Memory B cell (primary cell): ENCODE measurements around the gene FOXJ2.
"Not testable (repeated sequence)": the region's sequence is repeated elsewhere in the genome, so short reads cannot be mapped to it uniquely, and the experiment has no call there.

Experiments used
- ATAC-seq: fragments of 150-1000 bp; cut with Tn5 transposase; 2 replicates; pipeline ENCODE4 v1.10.0; 2021; ENCODE audit warnings: low read depth, mild to moderate bottlenecking, moderate library complexity
- DNase-seq, 2 donors: peaks; one replicate each; pipeline ENCODE4 v3.0.0; 2022; ENCODE audit warnings: low spot score in 2 of 2
- H3K27ac Mint-ChIP-seq: one replicate; pipeline ENCODE4 v1.8.0; 2022; ENCODE audit warnings: mild to moderate bottlenecking, moderate library complexity, mixed read lengths
- H3K27me3 Mint-ChIP-seq: one replicate; pipeline ENCODE4 v1.8.0; 2022; ENCODE audit warnings: mixed read lengths
- H3K36me3 Mint-ChIP-seq: one replicate; pipeline ENCODE4 v1.8.0; 2022; ENCODE audit warnings: mild to moderate bottlenecking, mixed read lengths
- H3K4me1 Mint-ChIP-seq: one replicate; pipeline ENCODE4 v1.8.0; 2022; ENCODE audit warnings: mixed read lengths
- H3K4me3 Mint-ChIP-seq: one replicate; pipeline ENCODE4 v1.8.0; 2022; ENCODE audit warnings: mild to moderate bottlenecking, moderate library complexity, mixed read lengths
- H3K9me3 Mint-ChIP-seq: one replicate; pipeline ENCODE4 v1.8.0; 2022; ENCODE audit warnings: mixed read lengths

Gene FOXJ2

DNA sequence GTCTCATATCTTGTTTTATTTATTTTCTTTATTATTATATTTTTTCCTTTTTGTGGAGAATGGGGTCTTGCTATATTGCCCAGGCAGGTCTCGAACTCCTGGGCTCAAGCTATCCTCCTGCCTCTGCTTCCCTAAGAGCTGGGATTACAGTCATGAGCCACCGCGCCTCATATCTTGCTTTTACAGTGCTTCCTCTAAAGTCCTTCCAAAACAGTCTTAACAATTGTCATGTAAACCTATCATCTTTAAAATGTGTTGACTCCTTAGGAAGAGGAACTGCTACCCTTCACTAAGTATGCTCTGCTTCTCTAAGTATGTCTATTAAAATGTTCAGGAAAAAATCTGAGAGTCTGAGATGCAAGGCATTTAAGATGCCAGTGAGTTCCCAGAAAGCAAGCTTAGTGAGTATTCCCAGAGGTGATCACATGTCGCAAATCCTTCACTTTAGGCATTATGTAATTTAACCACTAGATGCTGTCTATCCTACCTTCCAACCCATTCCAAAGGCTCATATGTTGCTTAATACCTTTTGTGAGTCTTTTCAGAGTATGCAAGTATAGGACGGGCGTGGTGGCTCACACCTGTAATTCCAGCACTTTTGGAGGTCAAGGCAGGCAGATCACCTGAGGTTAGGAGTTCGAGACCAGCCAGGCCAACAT lies 19.7 kb upstream of the FOXJ2 start:
- Mint-ChIP-seq H3K9me3 (no peaks in the 10 kb centered on the region), H3K4me1 (no peaks in the 10 kb centered on the region), H3K27ac (no peak overlapping the region), H3K27me3 (peaks cover 28% of the 10 kb centered on the region), H3K36me3 (peaks cover 4% of the 10 kb centered on the region), H3K4me3 (no peak overlapping the region)
- ATAC-seq (no peak), DNase-seq (no peak)

DNA sequence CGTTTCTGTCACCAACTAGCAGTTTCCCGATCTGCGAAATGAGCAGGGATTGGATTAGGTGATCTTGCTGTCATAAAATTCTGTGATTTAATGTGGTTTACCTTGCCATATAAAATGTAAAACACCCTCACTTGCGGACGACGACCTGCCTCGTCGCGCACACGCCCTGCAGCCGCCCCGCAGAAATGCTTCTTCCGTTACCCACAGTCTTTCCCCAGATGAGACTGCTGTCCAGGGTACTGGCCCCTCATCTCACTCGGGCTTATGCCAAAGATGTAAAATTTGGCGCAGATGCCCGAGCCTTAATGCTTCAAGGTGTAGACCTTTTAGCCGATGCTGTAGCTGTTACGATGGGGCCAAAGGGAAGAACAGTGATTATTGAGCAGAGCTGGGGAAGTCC lies 17.7 kb upstream of the FOXJ2 start:
- H3K27me3 Mint-ChIP-seq, result peaks cover 26% of the 10 kb centered on the region
- DNase-seq, result no peak
- ATAC-seq, result no peak
- peaks cover 4% of the 10 kb centered on the region for H3K36me3 Mint-ChIP-seq
- no peaks in the 10 kb centered on the region for H3K4me1 Mint-ChIP-seq
- H3K9me3 Mint-ChIP-seq, result no peaks in the 10 kb centered on the region
- no peak overlapping the region for H3K4me3 Mint-ChIP-seq
- H3K27ac Mint-ChIP-seq, result no peak overlapping the region

DNA sequence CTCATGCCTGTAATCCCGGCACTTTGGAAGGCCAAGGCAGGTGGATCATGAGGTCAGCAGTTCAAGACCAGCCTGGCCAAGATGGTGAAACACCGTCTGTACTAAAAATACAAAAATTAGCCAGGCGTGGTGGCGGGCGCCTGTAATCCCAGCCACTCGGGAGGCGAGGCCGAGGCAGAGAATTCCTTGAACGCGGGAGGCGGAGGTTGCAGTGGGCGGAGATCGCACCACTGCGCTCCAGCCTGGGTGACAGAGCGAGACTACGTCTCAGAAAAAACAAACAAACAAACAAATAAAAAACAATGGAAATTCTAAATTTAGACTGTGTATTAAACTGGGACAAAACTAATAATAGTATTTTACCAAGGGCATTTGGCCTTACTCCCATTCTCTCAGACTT lies 14.3 kb upstream of the FOXJ2 start:
- not testable (repeated sequence) for H3K9me3 Mint-ChIP-seq, H3K36me3 Mint-ChIP-seq, DNase-seq, H3K4me1 Mint-ChIP-seq, ATAC-seq, H3K27ac Mint-ChIP-seq
- Mint-ChIP-seq H3K27me3 (peaks cover 22% of the 10 kb centered on the region), H3K4me3 (peak overlapping the region; percentile 29)

DNA sequence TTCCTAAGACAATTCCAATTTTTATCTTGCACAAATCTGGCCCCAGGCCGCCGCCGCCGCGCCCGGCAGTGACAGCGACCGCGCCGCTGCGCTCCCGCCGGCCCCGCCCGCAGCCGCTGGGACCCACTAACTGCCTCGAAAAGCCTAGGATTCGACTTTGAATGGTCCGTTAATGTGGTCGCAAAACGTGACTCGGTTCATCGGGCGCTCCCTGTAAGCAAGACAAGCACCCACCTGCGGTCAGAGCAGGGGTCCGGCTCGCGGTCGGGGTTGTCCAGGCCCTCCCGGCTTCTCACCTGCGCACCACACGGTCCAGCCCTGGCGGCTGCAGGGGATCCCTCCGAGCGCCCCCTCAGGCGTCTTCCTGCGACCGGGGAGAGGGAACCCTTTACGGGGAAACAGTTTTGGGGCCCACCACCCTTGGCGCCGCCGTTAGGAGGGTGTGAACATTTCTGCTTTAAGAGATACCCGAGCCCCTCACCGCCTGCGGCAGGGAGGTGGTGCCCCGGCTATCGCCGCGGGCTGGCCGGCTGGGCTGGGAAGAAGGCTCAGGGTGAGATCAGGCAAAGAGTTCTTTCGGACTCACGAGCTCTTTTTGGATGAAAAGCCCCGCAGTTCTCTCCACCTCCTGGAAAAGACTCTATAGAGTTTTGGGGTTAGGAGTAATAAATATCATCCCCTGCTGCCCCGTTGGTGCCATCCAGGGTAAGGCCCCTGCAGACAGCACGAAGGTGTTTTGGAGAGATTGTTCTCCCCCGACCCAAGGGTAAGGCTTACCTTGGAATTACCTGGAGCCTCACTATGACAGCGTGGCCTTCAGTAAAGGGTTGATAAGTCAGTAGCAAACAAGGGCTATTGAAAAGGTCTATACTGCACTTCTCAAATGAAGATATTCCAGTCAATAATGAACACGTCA lies 13.6 kb upstream of the FOXJ2 start:
- DNase-seq (peak; percentile 8 to 29), ATAC-seq (peak; percentile 60)
- Mint-ChIP-seq H3K27ac (no peak overlapping the region), H3K4me1 (no peaks in the 10 kb centered on the region), H3K9me3 (no peaks in the 10 kb centered on the region), H3K4me3 (peak overlapping the region; percentile 50), H3K27me3 (peaks cover 22% of the 10 kb centered on the region), H3K36me3 (peaks cover 4% of the 10 kb centered on the region)

DNA sequence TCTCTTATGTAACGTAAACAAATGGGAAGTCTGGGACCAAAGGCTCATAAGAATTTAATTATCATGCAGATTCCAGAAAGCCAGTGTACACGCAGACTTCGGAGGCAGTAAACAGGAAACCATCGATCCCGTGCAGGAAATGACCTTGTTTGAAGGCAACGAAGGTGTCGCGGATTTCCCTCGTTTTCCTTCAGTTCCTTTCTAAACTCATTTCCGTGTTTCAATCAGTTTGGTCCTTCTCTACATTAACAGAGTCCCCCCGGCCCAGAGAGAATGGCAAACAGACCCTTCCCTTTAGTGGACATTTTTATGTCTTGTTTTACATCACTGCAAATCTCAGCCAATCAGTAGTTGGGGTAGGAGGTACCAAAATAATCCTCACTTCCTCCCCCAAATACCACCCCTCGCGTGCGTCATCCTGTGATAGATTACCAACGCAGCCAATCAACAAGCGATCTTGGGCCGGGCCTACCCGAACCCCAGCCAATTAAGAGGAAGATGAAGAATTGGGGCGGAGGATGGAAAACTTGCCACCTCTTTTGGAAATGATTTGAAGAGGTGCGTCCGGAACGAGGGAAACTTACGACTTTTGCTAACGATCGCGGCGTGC lies 6.1 kb upstream of the FOXJ2 start:
- peak overlapping the region; percentile 100 for H3K27ac Mint-ChIP-seq
- H3K27me3 Mint-ChIP-seq, result no peaks in the 10 kb centered on the region
- peaks cover 1% of the 10 kb centered on the region for H3K36me3 Mint-ChIP-seq
- H3K4me3 Mint-ChIP-seq, result peak overlapping the region; percentile 95
- no peaks in the 10 kb centered on the region for H3K9me3 Mint-ChIP-seq
- ATAC-seq (peak; percentile 92), DNase-seq (peak; percentile 81 to 93)
- peaks cover 2% of the 10 kb centered on the region for H3K4me1 Mint-ChIP-seq

DNA sequence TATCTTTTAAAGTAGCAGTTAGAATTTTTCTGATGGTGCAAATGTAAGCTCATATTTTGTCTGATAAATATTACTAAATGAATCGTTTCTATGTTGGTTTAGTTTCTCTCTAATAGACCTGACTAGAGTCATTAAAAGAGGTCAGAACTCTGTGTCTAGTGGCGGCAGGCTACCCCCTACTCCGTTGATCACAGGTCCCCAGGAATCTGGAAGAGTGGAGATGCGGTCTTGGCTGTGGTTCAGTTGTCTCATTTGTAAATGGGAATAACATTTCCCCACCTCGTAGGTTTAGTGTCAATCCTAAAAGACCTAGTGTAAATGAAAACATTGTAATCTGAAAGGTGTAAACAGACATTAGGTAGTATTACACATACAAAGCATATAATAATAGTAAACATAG lies 4.7 kb upstream of the FOXJ2 start:
- peaks cover 5% of the 10 kb centered on the region for H3K4me1 Mint-ChIP-seq
- DNase-seq (no peak), ATAC-seq (no peak)
- peak overlapping the region; percentile 58 for H3K4me3 Mint-ChIP-seq
- H3K27ac Mint-ChIP-seq, result peak overlapping the region; percentile 100
- peaks cover 1% of the 10 kb centered on the region for H3K36me3 Mint-ChIP-seq
- H3K9me3 Mint-ChIP-seq, result no peaks in the 10 kb centered on the region
- no peaks in the 10 kb centered on the region for H3K27me3 Mint-ChIP-seq

DNA sequence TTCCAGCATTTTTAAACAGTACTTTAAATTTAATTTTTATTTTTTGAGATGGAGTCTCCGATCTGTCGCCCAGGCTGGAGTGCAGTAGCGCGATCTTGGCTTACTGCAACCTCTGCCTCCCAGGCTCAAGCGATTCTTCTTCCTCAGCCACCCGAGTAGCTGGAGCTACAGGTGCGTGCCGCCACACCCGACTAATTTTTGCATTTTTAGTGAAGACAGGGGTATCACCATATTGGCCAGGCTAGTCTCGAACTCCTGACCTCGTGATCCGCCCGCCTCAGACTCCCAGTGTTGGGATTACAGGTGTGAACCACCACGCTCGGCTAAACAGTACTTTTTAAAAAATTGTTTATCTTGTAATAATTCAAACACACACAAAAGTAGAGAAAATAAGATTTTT lies 4.2 kb upstream of the FOXJ2 start:
- H3K36me3 Mint-ChIP-seq, result peaks cover 1% of the 10 kb centered on the region

DNA sequence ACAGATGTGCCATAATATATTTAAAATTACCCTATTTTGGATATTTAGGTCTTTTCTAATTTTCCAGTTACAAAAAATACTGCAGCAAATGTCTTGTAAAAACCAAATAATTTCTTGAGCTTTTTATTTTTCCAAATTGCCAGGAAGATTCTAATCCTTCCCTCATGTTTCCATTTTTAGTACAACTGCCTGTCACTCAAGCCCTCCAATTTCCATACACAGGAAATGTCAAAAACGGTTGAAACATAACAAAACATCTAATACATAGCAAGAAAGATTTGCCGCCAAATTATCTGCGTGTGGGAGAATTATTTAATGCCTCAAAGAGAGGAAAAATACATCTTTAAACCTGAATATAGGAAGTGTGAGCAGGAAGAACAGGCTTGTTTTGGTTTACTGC lies 2.3 kb upstream of the FOXJ2 start:
- Mint-ChIP-seq H3K36me3 (no peaks in the 10 kb centered on the region), H3K4me3 (no peak overlapping the region), H3K4me1 (peaks cover 26% of the 10 kb centered on the region), H3K27ac (no peak overlapping the region), H3K9me3 (no peaks in the 10 kb centered on the region), H3K27me3 (no peaks in the 10 kb centered on the region)
- ATAC-seq (no peak), DNase-seq (no peak)

More for the DNA sequence above, 4.2 kb upstream of the FOXJ2 start:
- no peak for DNase-seq
- ATAC-seq, result no peak
- Mint-ChIP-seq H3K27ac (no peak overlapping the region), H3K4me1 (peaks cover 8% of the 10 kb centered on the region), H3K27me3 (no peaks in the 10 kb centered on the region), H3K9me3 (no peaks in the 10 kb centered on the region), H3K4me3 (no peak overlapping the region)

DNA sequence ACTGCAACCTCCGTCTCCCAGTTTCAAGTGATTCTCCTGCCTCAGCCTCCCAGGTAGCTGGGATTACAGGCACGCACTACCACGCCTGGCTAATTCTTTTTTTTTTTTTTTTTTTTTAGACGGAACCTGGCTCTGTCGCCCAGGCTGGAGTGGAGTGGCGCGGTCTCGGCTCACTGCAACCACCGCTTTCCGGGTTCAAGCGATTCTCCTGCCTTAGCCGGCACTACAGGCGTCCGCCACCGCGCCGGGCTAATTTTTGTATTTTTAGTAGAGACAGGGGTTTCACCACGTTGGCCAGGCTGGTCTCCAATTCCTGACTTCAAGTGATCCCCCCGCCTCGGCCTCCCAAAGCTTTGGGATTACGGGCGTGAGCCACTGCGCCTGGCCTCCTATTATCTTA lies 1.5 kb upstream of the FOXJ2 start:
- H3K27ac Mint-ChIP-seq, H3K27me3 Mint-ChIP-seq, DNase-seq, ATAC-seq, H3K9me3 Mint-ChIP-seq, H3K4me3 Mint-ChIP-seq, H3K36me3 Mint-ChIP-seq: not testable (repeated sequence)
- H3K4me1 Mint-ChIP-seq, result peaks cover 33% of the 10 kb centered on the region

DNA sequence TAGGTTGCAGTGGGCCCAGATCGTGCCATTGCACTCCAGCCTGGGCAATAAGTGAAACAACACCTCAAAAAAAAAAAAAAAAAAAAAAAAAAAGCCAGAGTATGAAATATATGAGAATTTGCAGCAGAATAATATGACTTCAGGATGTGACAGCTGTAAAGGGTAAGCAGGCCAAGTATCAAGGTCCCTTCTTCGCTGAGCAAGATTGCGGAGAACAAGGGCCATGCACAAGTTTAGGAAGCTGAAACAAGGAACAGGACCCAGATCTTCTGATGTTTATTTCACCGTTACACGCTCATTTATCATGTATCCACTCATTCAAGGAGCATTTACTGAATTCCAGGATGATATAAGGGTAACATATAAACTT lies 659 bp upstream of the FOXJ2 start:
- no peak for ATAC-seq
- no peaks in the 10 kb centered on the region for H3K9me3 Mint-ChIP-seq
- H3K36me3 Mint-ChIP-seq, result peaks cover 2% of the 10 kb centered on the region
- DNase-seq, result no peak
- H3K4me1 Mint-ChIP-seq, result peaks cover 40% of the 10 kb centered on the region
- H3K27me3 Mint-ChIP-seq, result no peaks in the 10 kb centered on the region
- peak overlapping the region; percentile 91 for H3K27ac Mint-ChIP-seq
- peak overlapping the region; percentile 82 for H3K4me3 Mint-ChIP-seq

DNA sequence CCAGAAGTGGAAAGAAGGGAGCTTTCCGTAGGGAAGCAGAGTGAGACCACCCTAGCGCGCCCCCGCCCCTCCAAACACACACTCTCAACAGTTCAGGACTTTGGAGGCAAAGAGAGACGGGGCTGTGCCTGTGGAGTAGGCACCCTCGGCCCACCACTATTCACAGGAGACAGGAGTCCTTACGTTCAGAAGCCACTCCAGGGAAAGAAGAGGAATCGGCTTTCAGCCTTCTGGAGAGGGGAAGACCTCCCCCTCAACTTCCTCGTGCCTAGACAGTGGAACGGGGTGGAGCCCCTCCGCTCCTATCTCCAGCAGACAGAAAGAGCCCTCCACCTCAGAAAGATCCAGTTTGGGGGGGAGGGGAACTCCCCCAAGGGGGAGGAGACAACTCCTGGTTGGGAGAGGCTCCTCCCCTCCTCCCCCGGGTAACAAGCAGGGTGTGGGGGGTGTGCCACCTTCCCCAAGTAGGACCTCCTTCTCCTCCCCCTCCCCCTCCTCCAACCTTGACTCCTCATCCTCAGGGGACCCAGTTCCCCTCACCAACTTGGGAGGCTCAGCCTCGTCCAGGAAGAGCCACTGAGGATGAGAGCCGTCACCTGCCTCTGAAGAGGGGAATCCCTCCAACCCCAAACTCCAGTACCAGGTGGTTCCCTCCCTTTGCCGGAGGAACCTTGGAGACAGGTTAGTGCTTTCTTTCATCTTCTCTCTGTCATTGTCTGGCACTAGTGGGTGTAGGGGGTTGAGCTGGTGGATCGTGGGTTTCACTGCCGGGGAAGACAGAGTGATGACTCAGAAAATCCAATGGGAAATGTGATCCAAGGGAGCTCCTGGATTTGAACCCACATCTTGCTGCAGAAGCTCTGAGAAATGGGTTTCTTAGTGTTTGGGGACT lies 883 bp downstream of the FOXJ2 start:
- H3K9me3 Mint-ChIP-seq, result no peaks in the 10 kb centered on the region
- peak overlapping the region; percentile 91 for H3K27ac Mint-ChIP-seq
- peaks cover 51% of the 10 kb centered on the region for H3K4me1 Mint-ChIP-seq
- ATAC-seq (no peak), DNase-seq (peak in 1 of 2 donors; percentile 14)
- H3K27me3 Mint-ChIP-seq, result no peaks in the 10 kb centered on the region
- peaks cover 2% of the 10 kb centered on the region for H3K36me3 Mint-ChIP-seq
- H3K4me3 Mint-ChIP-seq, result peak overlapping the region; percentile 89

DNA sequence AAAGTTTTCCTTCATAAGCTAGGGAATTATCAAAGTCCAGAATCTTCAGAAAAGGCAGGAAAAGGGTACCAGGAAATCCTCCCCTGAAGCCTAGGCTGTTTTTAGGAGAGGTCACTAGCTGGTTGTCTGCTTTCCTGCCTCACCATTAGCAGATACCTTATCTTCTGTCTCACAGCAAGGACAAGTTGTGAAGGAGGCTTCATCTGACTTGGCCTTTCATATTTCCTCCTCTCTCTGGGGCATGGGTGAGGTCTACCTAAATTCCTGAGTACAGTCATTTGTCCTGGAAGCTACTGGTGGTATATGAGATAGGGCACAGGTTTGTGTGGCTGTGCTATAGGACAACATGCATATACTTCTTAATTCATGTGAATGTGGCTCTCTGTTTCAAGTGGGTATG lies 2.3 kb downstream of the FOXJ2 start:
- Mint-ChIP-seq H3K4me3 (peak overlapping the region; percentile 89), H3K27ac (peak overlapping the region; percentile 91), H3K36me3 (peaks cover 4% of the 10 kb centered on the region), H3K4me1 (peaks cover 59% of the 10 kb centered on the region), H3K9me3 (no peaks in the 10 kb centered on the region), H3K27me3 (no peaks in the 10 kb centered on the region)
- no peak for ATAC-seq
- no peak for DNase-seq

DNA sequence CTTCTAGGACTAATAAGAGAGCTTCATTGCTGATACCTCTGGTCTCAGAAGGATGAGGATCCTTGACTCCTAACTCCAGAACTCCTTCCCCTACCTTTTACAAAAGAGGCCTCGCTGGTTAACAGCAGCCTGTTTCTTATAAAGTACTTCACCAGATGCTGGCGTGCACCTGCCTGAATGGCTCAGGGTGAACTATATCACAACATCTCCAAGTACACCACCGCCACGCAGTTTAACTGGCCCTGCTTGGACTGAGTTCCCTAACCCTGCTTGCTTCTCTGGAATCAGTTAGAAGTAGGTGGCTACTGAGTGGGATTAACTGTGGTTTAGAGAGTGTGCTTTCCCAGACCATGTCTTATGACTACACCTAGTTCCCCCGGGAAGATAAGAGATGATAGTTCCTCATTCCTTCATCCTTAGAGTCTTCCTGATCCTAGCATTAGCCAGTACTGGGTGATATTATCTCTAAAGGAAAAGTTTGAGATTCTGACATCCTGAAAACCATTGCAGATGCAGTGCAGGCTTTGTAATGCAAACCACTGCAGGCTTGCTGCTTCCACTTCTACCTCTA lies 3.0 kb downstream of the FOXJ2 start:
- H3K27ac Mint-ChIP-seq, result peak overlapping the region; percentile 61

More for the DNA sequence above, 3.0 kb downstream of the FOXJ2 start:
- peaks cover 7% of the 10 kb centered on the region for H3K36me3 Mint-ChIP-seq
- no peak for DNase-seq
- H3K4me3 Mint-ChIP-seq, result peak overlapping the region; percentile 89
- H3K4me1 Mint-ChIP-seq, result peaks cover 59% of the 10 kb centered on the region
- no peak for ATAC-seq
- no peaks in the 10 kb centered on the region for H3K9me3 Mint-ChIP-seq
- H3K27me3 Mint-ChIP-seq, result no peaks in the 10 kb centered on the region
